Neuronal stem cell (in vitro differentiated cells): ENCODE results near the gene MAPK7.
"Not testable (repeated sequence)": the region's sequence is repeated elsewhere in the genome, so short reads cannot be mapped to it uniquely, and the experiment has no call there.

Experiments
- DNase-seq: peaks from one replicate; pipeline ENCODE4 v3.0.0-alpha.2; 2013; ENCODE audit warnings: low spot score
- H2AFZ ChIP-seq: one replicate; pipeline ENCODE4 v1.6.1; 2013; ENCODE audit warnings: mild to moderate bottlenecking, low read length, inconsistent platforms
- H2AK5ac ChIP-seq: 2 replicates; pipeline ENCODE4 v1.6.1; 2013; ENCODE audit warnings: low read depth, mild to moderate bottlenecking, inconsistent platforms, low read length, moderate library complexity, mixed read lengths
- H2BK120ac ChIP-seq: 2 replicates; pipeline ENCODE4 v1.6.1; 2013; ENCODE audit warnings: low read depth, mild to moderate bottlenecking, inconsistent platforms, low read length, moderate library complexity, mixed read lengths
- H2BK12ac ChIP-seq: one replicate; pipeline ENCODE4 v1.6.1; 2013; ENCODE audit warnings: low read length, inconsistent platforms
- H2BK15ac ChIP-seq: 2 replicates; pipeline ENCODE4 v1.6.1; 2013; ENCODE audit warnings: mild to moderate bottlenecking, low read length, inconsistent platforms, mixed read lengths
- H2BK5ac ChIP-seq: one replicate; pipeline ENCODE4 v1.6.1; 2013; ENCODE audit warnings: inconsistent platforms, mild to moderate bottlenecking, low read length, moderate library complexity
- H3K14ac ChIP-seq: one replicate; pipeline ENCODE4 v1.6.1; 2013; ENCODE audit warnings: low read length, inconsistent platforms
- H3K18ac ChIP-seq: 2 replicates; pipeline ENCODE4 v1.6.1; 2013; ENCODE audit warnings: low read length, inconsistent platforms
- H3K23ac ChIP-seq: 2 replicates; pipeline ENCODE4 v1.6.1; 2013; ENCODE audit warnings: low read depth, mild to moderate bottlenecking, mixed read lengths, low read length, inconsistent platforms; ENCODE audit not compliant: poor library complexity
- H3K27ac ChIP-seq: replicated peaks from 3 replicates; pipeline ENCODE4 v1.5.1; 2013; ENCODE audit warnings: low read length, inconsistent platforms
- H3K27me3 ChIP-seq, 3 experiments: 2 replicates each; pipeline ENCODE4 v1.6.1; 2013; ENCODE audit warnings: low read length in 3 of 3, mild to moderate bottlenecking in 2 of 3, inconsistent platforms in 1 of 3, low read depth in 1 of 3, mixed read lengths in 1 of 3, moderate library complexity in 1 of 3; ENCODE audit not compliant: control insufficient read depth in 3 of 3, insufficient read depth in 3 of 3
- H3K36me3 ChIP-seq, 2 donors: replicated peaks in 1 of 2; 2 replicates each; pipeline ENCODE4 v1.6.1; 2013; ENCODE audit warnings: low read length in 2 of 2; ENCODE audit not compliant: control insufficient read depth in 2 of 2, insufficient read depth in 2 of 2
- H3K4ac ChIP-seq: 2 replicates; pipeline ENCODE4 v1.6.1; 2013; ENCODE audit warnings: inconsistent platforms, mild to moderate bottlenecking, low read length, moderate library complexity
- H3K4me1 ChIP-seq, 2 donors: 1 replicate in 1 of 2; 2 replicates in 1 of 2; pipeline ENCODE4 v1.6.1; 2013; ENCODE audit warnings: low read length in 2 of 2, low read depth in 1 of 2; ENCODE audit not compliant: control insufficient read depth in 2 of 2, insufficient read depth in 1 of 2
- H3K4me2 ChIP-seq: one replicate; pipeline ENCODE4 v1.6.1; 2013; ENCODE audit warnings: mild to moderate bottlenecking, low read length, inconsistent platforms; ENCODE audit not compliant: insufficient read depth, poor library complexity, severe bottlenecking
- H3K4me3 ChIP-seq, 2 donors: 2 replicates each; pipeline ENCODE4 v1.5.1; 2013; ENCODE audit warnings: low read length in 2 of 2, mild to moderate bottlenecking in 2 of 2, inconsistent platforms in 1 of 2, moderate library complexity in 1 of 2
- H3K79me1 ChIP-seq: one replicate; pipeline ENCODE4 v1.6.1; 2013; ENCODE audit warnings: low read depth, mild to moderate bottlenecking, inconsistent platforms, low read length, moderate library complexity
- H3K9ac ChIP-seq: one replicate; pipeline ENCODE4 v1.6.1; 2013; ENCODE audit warnings: mild to moderate bottlenecking, low read depth, low read length, inconsistent platforms; ENCODE audit not compliant: poor library complexity
- H3K9me3 ChIP-seq, 2 donors: replicated peaks in 1 of 2; 2 replicates each; pipeline versions ENCODE3 to v1.6.1; 2013; ENCODE audit warnings: low read length in 2 of 2, mild to moderate bottlenecking in 2 of 2, inconsistent platforms in 1 of 2, low read depth in 1 of 2, mixed read lengths in 1 of 2, moderate library complexity in 1 of 2; ENCODE audit not compliant: control insufficient read depth in 2 of 2, insufficient read depth in 1 of 2
- H4K8ac ChIP-seq: one replicate; pipeline ENCODE4 v1.6.1; 2013; ENCODE audit warnings: low read depth, mild to moderate bottlenecking, inconsistent platforms, low read length, moderate library complexity
- H4K91ac ChIP-seq: one replicate; pipeline ENCODE4 v1.6.1; 2013; ENCODE audit warnings: low read length, low read depth, mild to moderate bottlenecking, inconsistent platforms; ENCODE audit not compliant: poor library complexity
- WGBS, 2 donors: extraction: QIAGEN DNeasy Blood & Tissue Kit; methylation state at CpG; one replicate each; pipeline ENCODE4 v1.1.7; 2013; ENCODE audit warnings: missing lambda C conversion rate in 2 of 2, mixed read lengths in 1 of 2; ENCODE audit not compliant: insufficient read length in 2 of 2, insufficient replicate concordance in 1 of 2; ENCODE audit errors: extremely low coverage in 2 of 2; 5-methylcytosine and 5-hydroxymethylcytosine counted together

The MAPK7 gene

DNA sequence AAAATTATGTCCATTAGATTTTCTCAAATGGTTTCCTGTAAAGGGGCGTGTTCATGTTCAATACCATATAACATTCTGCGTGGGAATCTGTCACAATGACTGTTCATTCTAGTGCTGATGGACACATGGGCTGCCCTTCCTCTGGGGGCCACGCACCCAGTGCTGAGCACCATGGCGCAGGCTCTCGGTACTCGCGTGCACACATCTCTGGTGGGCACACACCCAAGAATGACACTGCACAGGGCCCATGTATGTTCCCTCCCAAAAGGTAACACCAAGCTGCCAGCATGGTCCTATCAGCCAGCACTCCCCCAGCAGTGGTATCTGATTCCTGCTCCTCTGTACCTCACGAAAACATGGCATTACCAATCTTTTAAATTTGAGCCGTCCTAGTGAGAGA, 29.5 kb upstream of the MAPK7 start:
- no peak overlapping the region for H2BK5ac ChIP-seq
- H3K9ac ChIP-seq: peak overlapping the region; percentile 30
- H3K4ac ChIP-seq: no peak overlapping the region
- no peaks in the 10 kb centered on the region for H3K27me3 ChIP-seq
- H3K18ac ChIP-seq: peak overlapping the region; percentile 58
- H4K91ac ChIP-seq: no peak overlapping the region
- H3K27ac ChIP-seq: no peak overlapping the region
- no peak overlapping the region for H2AK5ac ChIP-seq
- peaks cover 0 to 2% of the 10 kb centered on the region in 2 donors for H3K9me3 ChIP-seq
- H2BK120ac ChIP-seq: no peak overlapping the region
- no peak overlapping the region for H3K23ac ChIP-seq
- peaks cover 0 to 3% of the 10 kb centered on the region in 2 donors for H3K36me3 ChIP-seq
- H2BK15ac ChIP-seq: no peak overlapping the region
- no peak for DNase-seq
- no peak overlapping the region for H2AFZ ChIP-seq
- H3K79me1 ChIP-seq: peaks cover 3% of the 10 kb centered on the region
- no CpG with 5 or more reads among the region's 9 CpGs for WGBS, 2 donors
- H3K4me1 ChIP-seq: peaks cover 5 to 11% of the 10 kb centered on the region in 2 donors
- H3K14ac ChIP-seq: no peak overlapping the region
- no peak overlapping the region for H4K8ac ChIP-seq
- no peak overlapping the region for H3K4me2 ChIP-seq
- H2BK12ac ChIP-seq: no peak overlapping the region
- H3K4me3 ChIP-seq: no peak overlapping the region

DNA sequence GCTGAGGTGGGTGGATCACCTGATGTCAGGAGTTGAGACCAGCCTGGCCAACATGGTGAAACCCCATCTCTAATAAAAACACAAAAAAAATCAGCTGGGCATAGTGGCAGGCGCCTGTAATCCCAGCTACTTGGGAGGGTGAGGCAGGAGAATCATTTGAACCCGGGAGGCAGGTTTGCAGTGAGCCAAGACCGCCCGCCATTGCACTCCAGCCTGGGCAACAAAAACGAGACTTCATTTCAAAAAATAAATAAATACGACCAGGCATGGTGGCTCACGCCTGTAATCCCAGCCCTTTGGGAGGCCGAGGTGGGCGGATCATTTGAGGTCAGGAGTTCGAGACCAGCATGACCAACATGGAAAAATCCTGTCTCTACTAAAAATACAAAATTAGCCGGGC, 24.9 kb upstream of the MAPK7 start:
- not testable (repeated sequence) for H3K27me3 ChIP-seq, H3K14ac ChIP-seq, H3K4me2 ChIP-seq, H2AFZ ChIP-seq, H2BK15ac ChIP-seq, H3K9ac ChIP-seq, H3K4ac ChIP-seq, H3K23ac ChIP-seq, H2BK12ac ChIP-seq, H3K18ac ChIP-seq, H2BK120ac ChIP-seq, H4K8ac ChIP-seq, H3K79me1 ChIP-seq, H2BK5ac ChIP-seq, H2AK5ac ChIP-seq, H3K27ac ChIP-seq, DNase-seq, H3K4me1 ChIP-seq, H3K4me3 ChIP-seq, H4K91ac ChIP-seq, H3K9me3 ChIP-seq
- no CpG with 5 or more reads among the region's 11 CpGs for WGBS, 2 donors
- H3K36me3 ChIP-seq: peaks cover 5 to 10% of the 10 kb centered on the region in 2 donors

DNA sequence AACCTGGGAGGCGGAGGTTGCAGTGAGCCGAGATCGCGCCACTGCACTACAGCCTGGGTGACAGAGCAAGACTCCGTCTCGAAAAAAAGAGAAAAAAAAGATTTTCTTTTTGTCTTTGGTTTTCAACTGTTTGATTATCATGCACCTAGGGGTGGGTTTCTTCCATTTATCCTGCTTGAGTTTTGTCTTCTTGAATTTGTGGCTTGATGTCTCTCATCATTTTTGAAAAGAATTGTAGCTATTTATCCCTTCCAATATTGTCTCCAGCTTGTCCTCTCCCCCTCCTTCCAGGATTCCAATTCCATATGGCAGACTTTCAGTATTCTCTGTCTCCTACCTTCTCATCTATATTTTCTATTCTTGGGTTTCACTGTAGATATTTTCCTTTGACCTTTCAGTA, 23.6 kb upstream of the MAPK7 start:
- Histone ChIP-seq H3K4me1 (no peaks in the 10 kb centered on the region), H2BK5ac (no peak overlapping the region), H3K23ac (no peak overlapping the region), H3K27ac (no peak overlapping the region), H3K4me2 (no peak overlapping the region), H3K9ac (no peak overlapping the region), H3K9me3 (no peaks in the 10 kb centered on the region), H3K14ac (no peak overlapping the region), H3K27me3 (no peaks in the 10 kb centered on the region), H2AFZ (no peak overlapping the region), H3K4ac (no peak overlapping the region), H2BK15ac (no peak overlapping the region), H2BK120ac (no peak overlapping the region), H3K18ac (no peak overlapping the region), H3K4me3 (no peak overlapping the region), H3K79me1 (no peaks in the 10 kb centered on the region), H3K36me3 (peaks cover 6 to 14% of the 10 kb centered on the region in 2 donors), H4K8ac (no peak overlapping the region), H2BK12ac (no peak overlapping the region), H2AK5ac (no peak overlapping the region), H4K91ac (no peak overlapping the region)
- no peak for DNase-seq
- WGBS, 2 donors: no CpG with 5 or more reads among the region's 6 CpGs

DNA sequence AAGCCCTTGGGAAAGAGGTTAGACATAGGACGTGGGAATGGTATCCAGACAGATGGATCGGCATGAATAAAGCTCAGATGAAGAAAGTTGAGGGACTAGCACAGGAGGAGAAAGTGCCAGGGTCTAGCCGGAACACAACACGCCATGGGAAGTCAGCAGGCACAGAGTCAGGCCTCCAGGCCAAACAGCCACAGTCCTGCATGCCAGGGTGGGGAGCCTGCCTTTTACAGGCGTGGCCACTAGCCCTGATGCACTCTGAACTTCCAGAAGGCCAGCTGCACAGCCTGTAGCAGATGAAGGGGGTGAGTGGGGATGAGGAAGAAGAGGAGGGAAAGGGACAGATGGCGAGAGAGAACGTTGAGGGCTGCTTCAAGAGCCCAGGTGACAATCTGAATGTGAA, 20.9 kb upstream of the MAPK7 start:
- WGBS, 2 donors: no CpG with 5 or more reads among the region's 7 CpGs
- H2BK5ac ChIP-seq: no peak overlapping the region
- H3K36me3 ChIP-seq: peaks cover 6 to 14% of the 10 kb centered on the region in 2 donors
- H3K27me3 ChIP-seq: no peaks in the 10 kb centered on the region
- H2BK15ac ChIP-seq: no peak overlapping the region
- H3K9ac ChIP-seq: no peak overlapping the region
- H3K4ac ChIP-seq: no peak overlapping the region
- H3K23ac ChIP-seq: no peak overlapping the region
- H3K27ac ChIP-seq: no peak overlapping the region
- no peak overlapping the region for H3K4me3 ChIP-seq
- H3K14ac ChIP-seq: no peak overlapping the region
- H3K4me1 ChIP-seq: peaks cover 0 to 7% of the 10 kb centered on the region in 2 donors
- no peaks in the 10 kb centered on the region for H3K9me3 ChIP-seq
- no peak overlapping the region for H4K91ac ChIP-seq
- H3K79me1 ChIP-seq: no peaks in the 10 kb centered on the region
- no peak overlapping the region for H3K18ac ChIP-seq
- DNase-seq: no peak
- no peak overlapping the region for H3K4me2 ChIP-seq
- no peak overlapping the region for H2BK12ac ChIP-seq
- H2AK5ac ChIP-seq: no peak overlapping the region
- H2AFZ ChIP-seq: no peak overlapping the region
- H2BK120ac ChIP-seq: no peak overlapping the region
- no peak overlapping the region for H4K8ac ChIP-seq
